ENCODE measurements around the gene IGF1R. TPM values are rescaled to one million over a fixed set of nuclear protein-coding genes. Genes with fewer than 3 reads are reported as not detected.

Gene IGF1R
- total RNA-seq, 1 experiment from 2014 or later: 51.6 TPM

GRCh38 chr15:98686983-98687382, 38.6 kb downstream of the IGF1R start:
- H3K36me3 Mint-ChIP-seq (ENCODE audit: insufficient read depth, unreplicated experiment): no peaks in the 10 kb centered on the region
- no peak for DNase-seq
- ChIA-PET CTCF (no interaction called here), POLR2A (no interaction called here)
- peak overlapping the region; percentile 13 for H3K27ac Mint-ChIP-seq (ENCODE audit: unreplicated experiment)
- peaks cover 22% of the 10 kb centered on the region for H3K4me1 Mint-ChIP-seq (ENCODE audit: low read depth, unreplicated experiment)
- Histone ChIP-seq H3K4me3 (ENCODE audit: low read depth, low read length) (no peak overlapping the region), H3K27me3 (replicated peaks; ENCODE audit: control insufficient read depth, insufficient read depth, low read length) (no peaks in the 10 kb centered on the region), H3K4me1 (0 out of 2 replicates have a peak, but pooled peaks cover 3% of the 10 kb centered on the region), H3K9me3 (no peaks in the 10 kb centered on the region), H3K36me3 (ENCODE audit: control insufficient read depth, insufficient read depth, low read length) (no peaks in the 10 kb centered on the region)
- BruUV-seq (replicated peaks): no TSS peak
- no peak for TF ChIP-seq CTCF (IDR thresholded peaks at IDR 0.05; ENCODE audit: insufficient read depth in 1 of 2, low read depth in 1 of 2, low read length in 1 of 2, severe bottlenecking in 1 of 2, unreplicated experiment in 1 of 2)
- intact Hi-C loops (cut with micrococcal nuclease; ENCODE audit: unreplicated experiment): no loop called here
- H3K4me3 Mint-ChIP-seq (ENCODE audit: unreplicated experiment): no peak overlapping the region
- H3K27me3 Mint-ChIP-seq (ENCODE audit: insufficient read depth, unreplicated experiment): no peaks in the 10 kb centered on the region
- no peaks in the 10 kb centered on the region for H3K9me3 Mint-ChIP-seq (ENCODE audit: unreplicated experiment)

DNA sequence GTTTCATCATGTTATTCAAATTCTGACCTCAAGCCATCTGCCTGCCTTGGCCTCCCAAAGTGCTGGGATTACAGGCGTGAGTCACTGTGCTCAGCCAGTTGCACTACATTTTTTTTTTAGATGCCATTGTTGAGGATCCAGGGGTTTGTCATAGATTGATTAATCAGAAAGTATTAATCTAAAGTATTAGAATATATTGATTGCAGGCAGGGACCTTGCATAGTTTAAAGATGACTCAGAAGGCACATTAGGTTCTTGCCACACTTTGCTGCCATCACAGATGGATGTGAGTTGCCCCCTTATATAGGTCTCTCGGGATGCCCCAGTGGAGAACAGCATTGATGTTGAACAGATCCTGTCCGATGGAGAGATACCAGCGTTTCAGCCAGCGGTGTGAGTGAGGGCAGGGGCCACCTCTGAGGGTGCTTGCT, 41.1 kb downstream of the IGF1R start:
- no TSS peak for BruUV-seq (replicated peaks)
- CTCF ChIA-PET: no interaction called here
- intact Hi-C loops (cut with micrococcal nuclease; ENCODE audit: unreplicated experiment): no loop called here

GRCh38 chr15:98690272-98690950, 42.1 kb downstream of the IGF1R start:
- ChIA-PET CTCF (no interaction called here), POLR2A (no interaction called here)
- Mint-ChIP-seq H3K27ac (ENCODE audit: unreplicated experiment) (no peak overlapping the region), H3K36me3 (ENCODE audit: insufficient read depth, unreplicated experiment) (no peaks in the 10 kb centered on the region), H3K4me1 (ENCODE audit: low read depth, unreplicated experiment) (peaks cover 18% of the 10 kb centered on the region), H3K4me3 (ENCODE audit: unreplicated experiment) (no peak overlapping the region), H3K27me3 (ENCODE audit: insufficient read depth, unreplicated experiment) (no peaks in the 10 kb centered on the region), H3K9me3 (ENCODE audit: unreplicated experiment) (no peaks in the 10 kb centered on the region)
- Histone ChIP-seq H3K4me3 (ENCODE audit: low read depth, low read length) (no peak overlapping the region), H3K9me3 (no peaks in the 10 kb centered on the region), H3K27me3 (replicated peaks; ENCODE audit: control insufficient read depth, insufficient read depth, low read length) (no peaks in the 10 kb centered on the region), H3K36me3 (ENCODE audit: control insufficient read depth, insufficient read depth, low read length) (no peaks in the 10 kb centered on the region), H3K4me1 (0 out of 2 replicates have a peak, but pooled peaks cover 3% of the 10 kb centered on the region)
- TF ChIP-seq CTCF (IDR thresholded peaks at IDR 0.05; ENCODE audit: insufficient read depth in 1 of 2, low read depth in 1 of 2, low read length in 1 of 2, severe bottlenecking in 1 of 2, unreplicated experiment in 1 of 2): no peak
- intact Hi-C loops (cut with micrococcal nuclease; ENCODE audit: unreplicated experiment): no loop called here
- BruUV-seq (replicated peaks): no TSS peak
- DNase-seq: no peak

More for the DNA sequence above, 41.1 kb downstream of the IGF1R start:
- H3K27ac Mint-ChIP-seq (ENCODE audit: unreplicated experiment): no peak overlapping the region
- no peak for DNase-seq
- H3K4me3 Mint-ChIP-seq (ENCODE audit: unreplicated experiment): no peak overlapping the region
- Histone ChIP-seq H3K27me3 (replicated peaks; ENCODE audit: control insufficient read depth, insufficient read depth, low read length) (no peaks in the 10 kb centered on the region), H3K36me3 (ENCODE audit: control insufficient read depth, insufficient read depth, low read length) (no peaks in the 10 kb centered on the region), H3K4me3 (ENCODE audit: low read depth, low read length) (no peak overlapping the region), H3K4me1 (0 out of 2 replicates have a peak, but pooled peaks cover 3% of the 10 kb centered on the region), H3K9me3 (no peaks in the 10 kb centered on the region)
- no peaks in the 10 kb centered on the region for H3K9me3 Mint-ChIP-seq (ENCODE audit: unreplicated experiment)
- H3K27me3 Mint-ChIP-seq (ENCODE audit: insufficient read depth, unreplicated experiment): no peaks in the 10 kb centered on the region
- TF ChIP-seq CTCF (IDR thresholded peaks at IDR 0.05; ENCODE audit: insufficient read depth in 1 of 2, low read depth in 1 of 2, low read length in 1 of 2, severe bottlenecking in 1 of 2, unreplicated experiment in 1 of 2): no peak
- no peaks in the 10 kb centered on the region for H3K36me3 Mint-ChIP-seq (ENCODE audit: insufficient read depth, unreplicated experiment)
- H3K4me1 Mint-ChIP-seq (ENCODE audit: low read depth, unreplicated experiment): peaks cover 13% of the 10 kb centered on the region
- POLR2A ChIA-PET: no interaction called here

All from Caco-2 (cell line).